GM19238 (cell line): ENCODE results near the gene ADH1B.
"Not testable (repeated sequence)": the region's sequence is repeated elsewhere in the genome, so short reads cannot be mapped to it uniquely, and the experiment has no call there.

ENCODE experiments used
- DNase-seq: peaks from one replicate; pipeline ENCODE4 v3.0.0; 2011; ENCODE audit warnings: low spot score; ENCODE audit not compliant: insufficient read length

Gene ADH1B

GRCh38 chr4:99324361-99324760 is 3.2 kb upstream of the ADH1B start:
- no peak for DNase-seq

- no peak for DNase-seq
These were observed 2.6 kb upstream of the ADH1B start for GRCh38 chr4:99323756-99324155.

DNA sequence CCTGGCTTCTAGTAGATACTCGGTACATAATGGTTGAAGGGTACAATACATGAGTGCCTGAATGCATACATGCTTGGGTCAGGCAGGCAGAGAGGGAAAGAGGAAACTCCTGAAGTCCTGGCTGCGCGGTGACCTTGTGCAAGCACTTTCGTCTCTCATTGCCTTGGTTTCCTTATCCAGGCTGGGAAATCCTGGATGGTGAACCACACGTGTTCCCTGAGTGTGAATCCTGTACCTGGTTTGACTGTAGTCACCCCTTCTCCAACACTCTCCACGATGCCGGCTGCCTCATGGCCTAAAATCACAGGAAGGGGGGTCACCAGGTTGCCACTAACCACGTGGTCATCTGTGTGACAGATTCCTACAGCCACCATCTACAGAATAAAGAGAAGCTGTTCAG is 3.4 kb downstream of the ADH1B start:
- DNase-seq, result not testable (repeated sequence)

GRCh38 chr4:99317354-99317753 is 3.8 kb downstream of the ADH1B start:
- no peak for DNase-seq

DNA sequence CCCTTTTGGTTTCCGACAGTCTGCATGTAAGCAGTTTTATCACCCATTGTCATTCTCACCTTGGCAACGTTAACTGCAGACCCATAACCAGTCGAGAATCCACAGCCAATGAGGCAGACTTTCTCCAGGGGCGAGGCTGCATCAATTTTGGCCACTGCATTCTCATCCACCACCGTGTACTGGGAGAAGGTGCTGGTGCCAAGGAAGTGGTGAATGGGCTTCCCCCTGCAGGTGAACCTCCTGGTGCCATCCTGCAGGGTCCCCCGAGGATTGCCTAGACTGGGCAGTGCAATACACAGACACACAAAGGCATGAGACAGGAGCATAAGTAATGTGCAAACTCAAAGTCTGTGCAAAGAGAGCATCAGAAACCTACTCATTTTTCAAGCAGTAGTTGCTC is 5.4 kb downstream of the ADH1B start:
- no peak for DNase-seq

DNA sequence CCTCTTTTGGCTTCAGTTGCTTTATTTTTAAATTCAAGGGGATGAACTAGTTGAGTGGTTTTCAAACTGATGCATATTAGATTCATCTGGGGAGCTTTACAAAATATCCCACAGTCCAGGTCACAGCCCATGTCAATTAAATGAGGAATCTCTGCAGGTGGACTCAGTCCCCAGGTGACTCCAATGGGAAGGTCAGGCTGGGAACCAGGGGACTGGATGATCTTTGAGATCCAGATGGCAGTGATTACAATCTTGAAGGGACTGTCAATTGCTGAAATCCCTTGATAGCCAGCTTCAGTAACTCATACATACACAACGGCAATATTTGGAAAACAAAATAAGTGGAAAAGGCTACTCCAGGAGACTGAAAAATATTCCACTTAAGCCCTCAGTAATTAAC is 7.0 kb downstream of the ADH1B start:
- no peak for DNase-seq

GRCh38 chr4:99310389-99310788 is 10.8 kb downstream of the ADH1B start:
- DNase-seq, result no peak

GRCh38 chr4:99305638-99306400 is 15.4 kb downstream of the ADH1B start:
- no peak for DNase-seq

- DNase-seq, result no peak
These were observed 19.6 kb downstream of the ADH1B start for GRCh38 chr4:99301376-99302164.

DNA sequence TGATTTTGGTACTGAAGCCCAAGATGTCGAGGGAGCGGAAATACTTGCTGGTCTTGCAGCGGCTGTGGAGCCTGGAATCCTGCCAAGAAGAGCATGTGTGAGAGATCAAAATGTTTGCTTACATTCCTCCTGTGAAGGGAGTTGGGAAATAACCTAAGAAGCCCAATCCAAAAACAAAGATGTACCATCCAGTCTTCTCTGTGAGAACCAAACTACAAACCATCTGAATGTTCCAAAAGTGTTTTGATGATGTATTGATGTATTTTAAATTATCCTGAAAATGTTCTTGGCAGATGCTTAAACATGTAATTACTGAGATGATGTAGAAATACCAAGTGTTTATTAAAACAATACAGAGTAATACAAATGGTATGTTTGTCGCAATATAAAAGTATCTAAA is 20.3 kb downstream of the ADH1B start:
- no peak for DNase-seq

DNA sequence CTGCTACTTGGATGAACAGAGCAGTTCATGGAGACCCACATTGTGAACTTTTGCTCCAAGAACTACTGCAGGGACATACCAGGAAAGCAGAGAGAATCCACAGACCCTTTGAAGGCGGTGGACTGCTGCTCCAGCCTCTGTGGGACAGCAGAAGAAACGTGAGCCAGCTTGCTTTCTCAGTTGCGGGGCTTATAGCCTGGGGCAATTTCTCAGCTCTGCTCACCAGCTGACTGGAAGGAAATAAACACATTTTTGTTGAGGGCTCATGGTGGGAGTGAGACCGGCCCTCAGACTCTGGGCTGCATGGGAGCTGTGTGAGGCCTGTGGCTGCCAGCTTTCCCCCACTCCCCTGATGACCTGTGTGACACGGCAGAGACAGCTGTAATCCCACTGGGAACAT is 27.8 kb downstream of the ADH1B start:
- DNase-seq, result no peak

DNA sequence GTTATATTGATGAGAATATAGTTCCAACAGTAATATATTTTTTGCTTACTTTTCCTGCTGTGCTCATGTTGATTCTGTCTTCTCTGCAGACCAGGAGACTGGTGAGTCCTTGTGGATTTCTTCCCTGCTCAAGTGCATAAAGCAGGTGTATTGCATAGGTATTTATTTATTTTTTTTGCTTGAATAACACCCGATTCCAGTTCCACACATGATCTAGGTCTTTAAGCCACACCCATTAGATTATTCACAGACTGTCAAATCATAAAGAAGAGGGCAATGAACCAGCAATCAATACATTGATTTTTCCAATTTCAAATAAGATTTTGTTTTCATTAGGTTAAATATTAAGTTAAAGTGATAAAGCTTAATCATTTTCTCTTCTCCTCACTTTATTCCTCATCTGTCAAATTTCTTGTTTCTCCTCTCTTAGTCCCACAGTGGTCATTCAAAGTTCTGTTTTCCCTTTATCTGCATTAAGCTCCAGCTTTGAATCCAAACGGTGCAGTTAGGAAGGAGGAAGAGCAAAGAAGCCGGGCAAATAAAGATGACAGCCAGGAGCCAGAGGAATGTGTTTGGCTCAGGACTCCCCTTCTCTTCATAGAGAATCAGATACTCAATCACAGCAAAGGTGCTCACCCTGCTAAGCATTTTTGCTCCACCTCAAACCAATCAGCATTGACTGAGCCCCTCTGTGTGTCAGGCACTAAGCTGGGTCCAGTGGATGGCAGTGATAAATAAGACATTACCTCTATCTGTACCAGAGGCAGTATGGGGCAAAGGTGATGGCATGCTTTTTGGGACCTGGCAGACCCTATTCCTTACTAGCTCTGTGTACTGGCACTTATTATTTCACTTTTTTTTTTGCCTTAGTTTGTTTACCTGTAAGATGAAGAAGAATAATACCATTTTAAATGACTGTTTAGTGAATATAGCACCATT is 30.1 kb downstream of the ADH1B start, which contains the start of gene ADH1A:
Gene ADH1A (minus strand): TSS at position 138 of the 939 bp plus-strand sequence. CDS start 71 bp downstream, at position 67.
- no peak for DNase-seq

- DNase-seq, result no peak
These were observed 35.8 kb downstream of the ADH1B start for GRCh38 chr4:99285387-99285786.

- no peak for DNase-seq
These were observed 38.5 kb downstream of the ADH1B start for GRCh38 chr4:99282731-99283130.

GRCh38 chr4:99281261-99281660 is 39.9 kb downstream of the ADH1B start:
- no peak for DNase-seq

GRCh38 chr4:99276417-99276816 is 44.8 kb downstream of the ADH1B start:
- no peak for DNase-seq

- no peak for DNase-seq
These were observed 45.3 kb downstream of the ADH1B start for GRCh38 chr4:99275885-99276284.

- DNase-seq, result no peak
These were observed 46.2 kb downstream of the ADH1B start for GRCh38 chr4:99275050-99275449.

- DNase-seq, result no peak
These were observed 47.5 kb downstream of the ADH1B start for GRCh38 chr4:99273704-99274103.

DNA sequence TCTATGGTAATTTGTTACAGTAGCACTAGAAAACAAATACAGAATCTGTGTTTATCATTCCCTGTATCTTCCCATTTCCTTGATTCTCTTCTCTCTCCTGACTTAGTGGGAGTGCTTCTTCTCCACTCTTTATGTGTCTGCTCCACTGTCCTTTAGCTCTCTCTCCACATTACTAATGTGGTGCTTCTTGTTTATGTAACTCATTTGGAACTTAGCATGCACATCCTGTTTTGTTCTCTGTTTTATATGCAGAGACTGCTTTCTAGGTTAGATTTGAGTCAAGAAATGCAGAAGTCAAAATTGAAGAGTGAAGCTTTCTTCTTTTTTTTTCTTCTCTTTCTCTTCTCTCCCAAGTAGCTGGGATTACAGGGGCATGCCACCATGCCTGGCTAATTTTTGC is 56.3 kb downstream of the ADH1B start:
- DNase-seq, result no peak
